Ovary (tissue), 9 donors: ENCODE results near the gene SMTNL1. TPM values are rescaled to one million over a fixed set of nuclear protein-coding genes. Genes with fewer than 3 reads are reported as not detected.

Experiments
- DNase-seq, 5 donors: peaks; one replicate each; pipeline ENCODE4 v3.0.0-alpha.2; 2019 to 2020
- H3K27ac ChIP-seq, 2 donors: fragments of 200-600 bp; one replicate each; pipeline versions ENCODE4 v1.5.1 to v1.8.0; 2019 to 2022
- H3K27me3 ChIP-seq: fragments of 200-600 bp; one replicate; pipeline ENCODE4 v1.8.0; 2022
- H3K36me3 ChIP-seq: fragments of 200-600 bp; sonication (generic); one replicate; pipeline ENCODE4 v1.5.1; 2019
- H3K4me1 ChIP-seq: one replicate; pipeline ENCODE4 v1.8.1; 2013; ENCODE audit warnings: mild to moderate bottlenecking, moderate library complexity; ENCODE audit not compliant: insufficient read depth
- H3K4me3 ChIP-seq: fragments of 200-600 bp; sonication (generic); one replicate; pipeline ENCODE4 v1.5.1; 2017
- H3K9me3 ChIP-seq, 2 donors: fragments of 200-600 bp in 1 of 2; sonication (generic) in 1 of 2; one replicate each; pipeline versions ENCODE4 v1.5.1 to v1.8.1; 2013 to 2019; ENCODE audit warnings: mild to moderate bottlenecking in 1 of 2, moderate library complexity in 1 of 2
- EP300 ChIP-seq: sonication (generic); formaldehyde crosslinking; IDR thresholded peaks from one replicate; pipeline ENCODE4 v1.6.1; 2017; ENCODE audit warnings: antibody characterized with exemption
- POLR2A ChIP-seq: fragments of 450-650 bp; IDR thresholded peaks from one replicate; pipeline ENCODE4 v1.6.1; 2017; ENCODE audit warnings: antibody characterized with exemption, mild to moderate bottlenecking, moderate library complexity
- WGBS, 3 donors: extraction: QIAGEN DNeasy Blood & Tissue Kit in 1 of 3; methylation state at CpG; one replicate each; pipeline versions ENCODE4 v1.1.5 to v1.1.7; 2013 to 2017; 5-methylcytosine and 5-hydroxymethylcytosine counted together
- intact Hi-C, 4 donors: fragments of 100-400 bp; cut with DNase I; formaldehyde crosslinking; loops; one replicate each; pipeline versions ENCODE4 v1.11.0 to v1.15.1; 2022 to 2023
- polyA plus RNA-seq, 2 donors: library from polyadenylated mRNA; stranded (reverse); fragments of 200-250 nt in 1 of 2; fragments of 350-450 nt in 1 of 2; fragmentation: Illumina TruSeq in 1 of 2; extraction: RNeasy Lipid Tissue Mini Kit (QIAGEN cat#74804) in 1 of 2; gene quantifications; one replicate each; pipeline ENCODE4 v1.2.3, GENCODE V29; 2013 to 2014
- total RNA-seq, 7 donors: library from RNA; depleted of rRNA in 2 of 7; stranded (reverse); fragments of >200 nt in 2 of 7; fragmentation: NEBNext Ultra II Directional in 3 of 7; extraction: Animal tissue kit (Norgen Biotek cat#: 25700) in 3 of 7; gene quantifications; one replicate each; pipeline versions ENCODE4 v1.1.0 to v1.2.4, GENCODE V29; 2016 to 2023
- TF ChIP-seq, protein P1 (sequence below), 3 donors: fragments of 450-650 bp in 2 of 3; fragments of 200-600 bp in 1 of 3; IDR thresholded peaks; one replicate each; pipeline versions ENCODE4 v1.5.1 to v1.8.0; 2016 to 2022; ENCODE audit warnings: antibody characterized with exemption in 3 of 3, mild to moderate bottlenecking in 1 of 3
- donor health status: DM: no; HTN: no; CAD: no; lungs with moderate emphysema.
- donor health status: DM: no; HTN: no; CAD: no.
- donor health status: Bipolar disorder and iron deficiency.
- donor health status: DM: yes; HTN: yes; CAD: no.
- donor health status: DM: no; HTN: no; CAD: no.
- donor health status: DM: yes; HTN: yes; CAD: no.

The SMTNL1 gene
- total and polyA plus RNA-seq, 9 donors, result not detected

DNA sequence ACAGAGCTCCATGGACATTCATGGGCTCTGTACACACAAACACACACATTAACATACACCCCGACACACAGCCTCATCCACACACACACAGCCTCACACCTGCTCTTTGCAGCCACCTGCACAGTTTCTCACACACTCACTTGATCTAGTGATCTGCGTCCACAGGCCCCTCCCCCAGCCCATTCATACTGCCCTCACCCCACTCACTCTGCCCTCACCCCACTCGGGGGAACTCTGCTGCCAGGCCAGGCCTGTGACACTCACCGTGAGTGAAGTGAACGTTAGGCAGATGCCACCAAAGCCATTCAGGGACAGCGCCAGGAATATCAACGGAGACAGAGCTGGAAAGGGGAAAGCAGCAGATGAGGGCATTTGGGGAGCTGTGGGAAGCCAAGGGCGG is 36.9 kb upstream of the SMTNL1 start:
- DNase-seq, result peak in 3 of 5 donors; percentile 20 to 50 (median 48)
- TF ChIP-seq POLR2A (no peak), EP300 (no peak)
- TF ChIP-seq, protein P1, sequence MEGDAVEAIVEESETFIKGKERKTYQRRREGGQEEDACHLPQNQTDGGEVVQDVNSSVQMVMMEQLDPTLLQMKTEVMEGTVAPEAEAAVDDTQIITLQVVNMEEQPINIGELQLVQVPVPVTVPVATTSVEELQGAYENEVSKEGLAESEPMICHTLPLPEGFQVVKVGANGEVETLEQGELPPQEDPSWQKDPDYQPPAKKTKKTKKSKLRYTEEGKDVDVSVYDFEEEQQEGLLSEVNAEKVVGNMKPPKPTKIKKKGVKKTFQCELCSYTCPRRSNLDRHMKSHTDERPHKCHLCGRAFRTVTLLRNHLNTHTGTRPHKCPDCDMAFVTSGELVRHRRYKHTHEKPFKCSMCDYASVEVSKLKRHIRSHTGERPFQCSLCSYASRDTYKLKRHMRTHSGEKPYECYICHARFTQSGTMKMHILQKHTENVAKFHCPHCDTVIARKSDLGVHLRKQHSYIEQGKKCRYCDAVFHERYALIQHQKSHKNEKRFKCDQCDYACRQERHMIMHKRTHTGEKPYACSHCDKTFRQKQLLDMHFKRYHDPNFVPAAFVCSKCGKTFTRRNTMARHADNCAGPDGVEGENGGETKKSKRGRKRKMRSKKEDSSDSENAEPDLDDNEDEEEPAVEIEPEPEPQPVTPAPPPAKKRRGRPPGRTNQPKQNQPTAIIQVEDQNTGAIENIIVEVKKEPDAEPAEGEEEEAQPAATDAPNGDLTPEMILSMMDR (IDR thresholded peaks at IDR 0.05), result no peak
- intact Hi-C loops, result loop anchor here in 1 of 4 donors (2.0 kb wide), 1 partner anchor 30 kb away; the partner anchor contains the start of gene TIMM10
- Histone ChIP-seq H3K4me1 (peaks cover 15% of the 10 kb centered on the region), H3K4me3 (no peak overlapping the region), H3K27me3 (no peaks in the 10 kb centered on the region), H3K27ac (peak overlapping the region; percentile 26 to 82), H3K9me3 (no peaks in the 10 kb centered on the region), H3K36me3 (no peaks in the 10 kb centered on the region)
- WGBS, 3 donors, result 76 to 86% (median 79%) methylated on average over 8 of the region's 8 CpGs

GRCh38 chr11:57500926-57501325 is 36.5 kb upstream of the SMTNL1 start:
- TF ChIP-seq POLR2A, result no peak
- TF ChIP-seq, protein P1 (IDR thresholded peaks at IDR 0.05), result no peak
- no peak for TF ChIP-seq EP300
- Histone ChIP-seq H3K4me1 (peaks cover 15% of the 10 kb centered on the region), H3K36me3 (no peaks in the 10 kb centered on the region), H3K27me3 (no peaks in the 10 kb centered on the region), H3K27ac (peak overlapping the region in 1 of 2 donors; percentile 82), H3K4me3 (no peak overlapping the region), H3K9me3 (no peaks in the 10 kb centered on the region)
- WGBS, 3 donors, result 90 to 92% (median 91%) methylated on average over 12 to 15 of the region's 15 CpGs
- no peak for DNase-seq
- intact Hi-C loops, result loop anchor here in 1 of 4 donors (2.0 kb wide), 1 partner anchor 30 kb away; the partner anchor contains the start of gene TIMM10

- WGBS, 3 donors, result 66 to 77% (median 70%) methylated on average over 4 of the region's 4 CpGs
- peak overlapping the region in 1 of 2 donors; percentile 48 for H3K27ac ChIP-seq
- no peak for TF ChIP-seq EP300
- TF ChIP-seq, protein P1 (IDR thresholded peaks at IDR 0.05), result no peak
- no peak for TF ChIP-seq POLR2A
- H3K4me1 ChIP-seq, result peaks cover 15% of the 10 kb centered on the region
- intact Hi-C loops, result loop anchor here in 1 of 4 donors (2.0 kb wide), 1 partner anchor 29 kb away; the partner anchor contains the start of gene TIMM10
- DNase-seq, result no peak
- H3K9me3 ChIP-seq, result no peaks in the 10 kb centered on the region
- H3K27me3 ChIP-seq, result no peaks in the 10 kb centered on the region
- H3K36me3 ChIP-seq, result no peaks in the 10 kb centered on the region
- H3K4me3 ChIP-seq, result no peak overlapping the region
These were observed 35.4 kb upstream of the SMTNL1 start for GRCh38 chr11:57501953-57502352.

GRCh38 chr11:57502376-57502775 is 35.0 kb upstream of the SMTNL1 start:
- intact Hi-C loops, result no loop called here

More at GRCh38 chr11:57502376-57502775, 35.0 kb upstream of the SMTNL1 start:
- H3K4me1 ChIP-seq, result peaks cover 15% of the 10 kb centered on the region
- no peak for DNase-seq
- H3K27me3 ChIP-seq, result no peaks in the 10 kb centered on the region
- H3K27ac ChIP-seq, result peak overlapping the region in 1 of 2 donors; percentile 48
- 94 to 98% (median 96%) methylated on average over 3 of the region's 3 CpGs for WGBS, 3 donors
- H3K4me3 ChIP-seq, result no peak overlapping the region
- H3K9me3 ChIP-seq, result no peaks in the 10 kb centered on the region
- no peaks in the 10 kb centered on the region for H3K36me3 ChIP-seq
- no peak for TF ChIP-seq POLR2A
- TF ChIP-seq, protein P1 (IDR thresholded peaks at IDR 0.05), result no peak
- TF ChIP-seq EP300, result no peak
